Stomach (tissue), 9 donors: ENCODE results near the gene HENMT1. TPM values are rescaled to one million over a fixed set of nuclear protein-coding genes. Genes with fewer than 3 reads are reported as not detected.

Experiments used
- DNase-seq, 2 donors: peaks; one replicate each; pipeline versions ENCODE4 v3.0.0 to v3.0.0-alpha.2; 2013 to 2019
- H3K27ac ChIP-seq, 5 donors: fragments of 200-600 bp in 4 of 5; sonication (generic) in 4 of 5; one replicate each; pipeline ENCODE4 v1.5.1; 2013 to 2019; ENCODE audit warnings: mild to moderate bottlenecking in 1 of 5, moderate library complexity in 1 of 5
- H3K27me3 ChIP-seq, 3 donors: fragments of 200-600 bp; sonication (generic); one replicate each; pipeline ENCODE4 v1.5.1; 2017 to 2019; ENCODE audit warnings: mixed run types in 1 of 3
- H3K36me3 ChIP-seq, 4 donors: fragments of 200-600 bp; sonication (generic); 1 replicate in 3 of 4; 2 replicates in 1 of 4; pipeline ENCODE4 v1.5.1; 2016 to 2019
- H3K4me1 ChIP-seq, 4 donors: fragments of 200-600 bp; sonication (generic); one replicate each; pipeline ENCODE4 v1.5.1; 2016 to 2019
- H3K4me3 ChIP-seq, 4 donors: fragments of 200-600 bp; sonication (generic) in 3 of 4; one replicate each; pipeline ENCODE4 v1.5.1; 2016 to 2019; ENCODE audit warnings: mild to moderate bottlenecking in 1 of 4
- H3K9me3 ChIP-seq, 4 donors: fragments of 200-600 bp; sonication (generic); one replicate each; pipeline ENCODE4 v1.5.1; 2016 to 2019
- CTCF ChIP-seq, 7 experiments: fragments of 450-650 bp in 4 of 7; fragments of 200-600 bp in 3 of 7; sonication (generic) in 3 of 7; IDR thresholded peaks; one replicate each; pipeline ENCODE4 v1.5.1; 2016 to 2019; ENCODE audit warnings: antibody characterized with exemption in 7 of 7, control low read depth in 2 of 7, mild to moderate bottlenecking in 1 of 7
- EP300 ChIP-seq: sonication (generic); formaldehyde crosslinking; IDR thresholded peaks from one replicate; pipeline ENCODE4 v1.6.1; 2017; ENCODE audit warnings: antibody characterized with exemption
- POLR2A ChIP-seq, 4 donors: fragments of 450-650 bp; IDR thresholded peaks; one replicate each; pipeline ENCODE4 v1.6.1; 2016; ENCODE audit warnings: antibody characterized with exemption in 4 of 4, control low read depth in 2 of 4, mild to moderate bottlenecking in 1 of 4, moderate library complexity in 1 of 4
- POLR2AphosphoS5 ChIP-seq, 3 donors: sonication (generic); formaldehyde crosslinking; IDR thresholded peaks; one replicate each; pipeline ENCODE4 v1.6.1; 2016; ENCODE audit warnings: antibody characterized with exemption in 3 of 3
- WGBS, 5 donors: extraction: QIAGEN DNeasy Blood & Tissue Kit in 3 of 5; methylation state at CpG; one replicate each; pipeline versions ENCODE4 v1.1.5 to v1.1.7; 2013 to 2018; 5-methylcytosine and 5-hydroxymethylcytosine counted together
- intact Hi-C: fragments of 100-400 bp; cut with DNase I; formaldehyde crosslinking; loops from one replicate; pipeline ENCODE4 v1.15.1; 2023; ENCODE audit warnings: low total_unique reads
- polyA plus RNA-seq, 3 donors: library from polyadenylated mRNA; stranded (reverse); fragments of 200-250 nt; gene quantifications; one replicate each; pipeline ENCODE4 v1.2.3, GENCODE V29; 2013
- total RNA-seq, 5 donors: library from RNA; depleted of rRNA; stranded (reverse); fragments of >200 nt; gene quantifications; one replicate each; pipeline versions ENCODE4 v1.1.0 to v1.2.3, GENCODE V29; 2014 to 2016
- donor health status: healthy with polysubstance abuse.
- donor health status: Bipolar disorder and iron deficiency.
- donor health status: healthy.

Gene HENMT1
- total and polyA plus RNA-seq, 8 donors = 1.7 to 7.3 (median 3.0) TPM; not detected in 2

DNA sequence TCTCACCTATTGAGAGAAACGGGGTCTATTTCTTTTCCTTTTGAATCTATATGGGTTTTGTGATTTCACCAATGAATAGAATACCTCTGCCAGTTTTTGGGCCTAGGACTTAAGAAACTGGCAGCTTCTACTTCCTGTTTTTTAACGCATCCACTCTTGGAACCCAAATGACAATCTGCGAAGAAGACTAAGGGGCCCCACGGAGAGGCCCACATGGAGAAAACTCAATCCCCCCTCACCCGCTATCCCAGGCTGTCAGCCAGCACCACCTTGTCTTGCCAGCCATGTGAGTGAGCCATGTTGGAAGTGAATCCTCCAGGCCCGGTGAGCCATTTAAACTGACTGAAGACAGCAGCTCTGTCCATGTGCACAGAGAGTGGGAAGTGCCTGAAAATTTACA lies 3.6 kb upstream of the HENMT1 start:
- no peak for DNase-seq
- H3K4me3 ChIP-seq = no peak overlapping the region
- intact Hi-C loops = no loop called here
- H3K4me1 ChIP-seq = peaks cover 5 to 13% (median 8%) of the 10 kb centered on the region in 4 donors
- no peak overlapping the region for H3K27ac ChIP-seq
- H3K9me3 ChIP-seq = no peaks in the 10 kb centered on the region
- H3K27me3 ChIP-seq = no peaks in the 10 kb centered on the region
- TF ChIP-seq CTCF (IDR thresholded peaks at IDR 0.05) (no peak), POLR2AphosphoS5 (IDR thresholded peaks at IDR 0.05) (no peak), POLR2A (IDR thresholded peaks at IDR 0.05) (no peak), EP300 (no peak)
- no peaks in the 10 kb centered on the region for H3K36me3 ChIP-seq
- 68 to 88% (median 87%) methylated on average over 6 of the region's 6 CpGs for WGBS, 5 donors

GRCh38 chr1:108663074-108663473 lies 2.2 kb upstream of the HENMT1 start:
- H3K9me3 ChIP-seq = no peaks in the 10 kb centered on the region

GRCh38 chr1:108657356-108658080 lies 3.4 kb downstream of the HENMT1 start:
- intact Hi-C loops = no loop called here
- no peak overlapping the region for H3K4me3 ChIP-seq
- no peaks in the 10 kb centered on the region for H3K36me3 ChIP-seq
- DNase-seq = no peak
- WGBS, 5 donors = 82 to 89% (median 85%) methylated on average over 5 of the region's 5 CpGs
- TF ChIP-seq POLR2AphosphoS5 (IDR thresholded peaks at IDR 0.05) (no peak), EP300 (no peak), CTCF (IDR thresholded peaks at IDR 0.05) (no peak), POLR2A (IDR thresholded peaks at IDR 0.05) (no peak)
- no peaks in the 10 kb centered on the region for H3K27me3 ChIP-seq
- no peak overlapping the region for H3K27ac ChIP-seq
- H3K4me1 ChIP-seq = peaks cover 5 to 13% (median 8%) of the 10 kb centered on the region in 4 donors
- H3K9me3 ChIP-seq = no peaks in the 10 kb centered on the region

More at GRCh38 chr1:108663074-108663473, 2.2 kb upstream of the HENMT1 start:
- Histone ChIP-seq H3K4me3 (no peak overlapping the region), H3K4me1 (peaks cover 5 to 13% (median 8%) of the 10 kb centered on the region in 4 donors), H3K27me3 (no peaks in the 10 kb centered on the region), H3K27ac (no peak overlapping the region), H3K36me3 (no peaks in the 10 kb centered on the region)
- intact Hi-C loops = no loop called here
- peak in 1 of 2 donors; percentile 58 for DNase-seq
- TF ChIP-seq POLR2AphosphoS5 (IDR thresholded peaks at IDR 0.05) (no peak), POLR2A (IDR thresholded peaks at IDR 0.05) (no peak), EP300 (no peak), CTCF (IDR thresholded peaks at IDR 0.05) (no peak)
- 72 to 84% (median 78%) methylated on average over 2 of the region's 2 CpGs for WGBS, 5 donors

DNA sequence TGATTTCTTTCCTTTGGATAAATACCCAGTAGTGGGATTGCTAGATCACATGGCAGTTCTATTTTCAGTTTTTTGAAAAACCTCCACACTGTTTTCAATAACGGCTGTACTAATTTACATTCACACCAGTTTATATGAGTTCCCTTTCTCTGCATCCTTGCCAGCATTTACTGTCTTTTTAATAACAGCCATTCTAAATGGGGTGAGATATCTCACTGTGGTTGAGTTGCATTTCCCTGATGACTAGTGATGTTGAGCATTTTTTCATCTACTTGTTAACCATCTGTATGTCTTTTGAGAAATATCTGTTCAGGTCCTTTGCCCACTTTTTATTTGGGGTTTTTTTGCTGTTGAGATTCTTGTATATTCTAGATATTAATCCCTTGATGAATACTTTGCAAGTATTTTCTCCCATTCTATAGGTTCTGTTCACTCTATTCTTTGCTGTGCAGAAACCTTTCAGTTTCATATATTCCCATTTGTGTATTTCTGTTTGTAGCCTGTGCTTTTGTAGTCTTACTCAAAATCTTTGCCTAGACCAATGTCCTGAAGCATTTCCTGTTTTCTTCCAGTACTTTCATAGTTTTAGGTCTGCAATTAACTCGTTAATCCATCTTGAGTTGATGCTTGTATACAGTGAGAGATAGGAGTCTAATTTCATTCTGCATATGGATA lies 7.3 kb downstream of the HENMT1 start:
- Histone ChIP-seq H3K27ac (no peak overlapping the region), H3K36me3 (peaks cover 0 to 13% (median 5%) of the 10 kb centered on the region in 4 donors), H3K9me3 (no peaks in the 10 kb centered on the region), H3K27me3 (no peaks in the 10 kb centered on the region), H3K4me1 (no peaks in the 10 kb centered on the region), H3K4me3 (no peak overlapping the region)
- intact Hi-C loops = no loop called here
- DNase-seq = no peak
- WGBS, 5 donors = 50 to 76% (median 73%) methylated on average over 2 of the region's 2 CpGs
- TF ChIP-seq CTCF (IDR thresholded peaks at IDR 0.05) (no peak), POLR2AphosphoS5 (IDR thresholded peaks at IDR 0.05) (no peak), POLR2A (IDR thresholded peaks at IDR 0.05) (no peak), EP300 (no peak)
